ENCODE data around the gene HBE1.
"Not testable (repeated sequence)": the region's sequence is repeated elsewhere in the genome, so short reads cannot be mapped to it uniquely, and the experiment has no call there.

HBE1 gene

DNA sequence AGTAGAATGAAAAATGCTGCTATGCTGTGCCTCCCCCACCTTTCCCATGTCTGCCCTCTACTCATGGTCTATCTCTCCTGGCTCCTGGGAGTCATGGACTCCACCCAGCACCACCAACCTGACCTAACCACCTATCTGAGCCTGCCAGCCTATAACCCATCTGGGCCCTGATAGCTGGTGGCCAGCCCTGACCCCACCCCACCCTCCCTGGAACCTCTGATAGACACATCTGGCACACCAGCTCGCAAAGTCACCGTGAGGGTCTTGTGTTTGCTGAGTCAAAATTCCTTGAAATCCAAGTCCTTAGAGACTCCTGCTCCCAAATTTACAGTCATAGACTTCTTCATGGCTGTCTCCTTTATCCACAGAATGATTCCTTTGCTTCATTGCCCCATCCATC lies 14.9 kb upstream of the HBE1 start:
- DNase-seq: no peak

GRCh38 chr11:5283882-5284281 lies 14.1 kb upstream of the HBE1 start:
- DNase-seq: no peak

GRCh38 chr11:5283086-5283485 lies 13.3 kb upstream of the HBE1 start:
- no peak for DNase-seq

DNA sequence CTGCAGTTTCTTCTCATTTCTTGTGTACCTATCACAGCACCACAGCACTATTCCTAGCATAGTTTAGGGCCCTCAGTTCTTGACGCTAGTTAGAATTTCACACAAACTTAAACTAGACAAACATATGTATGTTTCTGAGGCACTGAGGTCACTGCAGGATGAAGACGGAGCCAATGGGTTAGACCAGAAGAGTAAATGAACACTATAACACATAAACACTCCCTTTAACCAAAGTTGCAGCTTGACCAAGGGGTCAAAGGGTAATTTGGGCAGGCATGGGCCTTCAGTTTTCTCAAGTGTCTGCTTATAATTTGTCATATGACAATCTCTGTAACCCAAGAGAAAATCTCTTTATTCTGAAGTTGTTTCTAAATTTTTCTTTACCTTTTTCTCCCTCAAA lies 12.9 kb upstream of the HBE1 start:
- DNase-seq: no peak

DNA sequence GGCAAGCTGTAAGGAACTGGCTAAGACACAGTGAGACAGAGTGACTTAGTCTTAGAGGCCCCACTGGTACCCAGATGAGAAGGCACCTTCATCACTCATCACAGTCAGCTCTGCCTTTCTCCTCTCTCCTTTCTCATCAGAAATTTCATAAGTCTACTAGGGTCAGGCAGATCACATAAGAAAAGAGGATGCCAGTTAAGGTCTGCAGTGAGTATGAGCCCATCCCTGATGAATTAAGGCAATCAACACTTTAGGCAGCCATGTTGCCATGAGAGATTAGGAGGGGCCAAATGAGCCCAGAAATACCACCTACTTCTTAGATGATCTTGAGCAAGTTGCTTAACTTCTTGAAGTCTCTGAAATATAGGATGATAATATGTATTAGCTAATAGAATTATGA lies 11.9 kb upstream of the HBE1 start:
- no peak for DNase-seq

DNA sequence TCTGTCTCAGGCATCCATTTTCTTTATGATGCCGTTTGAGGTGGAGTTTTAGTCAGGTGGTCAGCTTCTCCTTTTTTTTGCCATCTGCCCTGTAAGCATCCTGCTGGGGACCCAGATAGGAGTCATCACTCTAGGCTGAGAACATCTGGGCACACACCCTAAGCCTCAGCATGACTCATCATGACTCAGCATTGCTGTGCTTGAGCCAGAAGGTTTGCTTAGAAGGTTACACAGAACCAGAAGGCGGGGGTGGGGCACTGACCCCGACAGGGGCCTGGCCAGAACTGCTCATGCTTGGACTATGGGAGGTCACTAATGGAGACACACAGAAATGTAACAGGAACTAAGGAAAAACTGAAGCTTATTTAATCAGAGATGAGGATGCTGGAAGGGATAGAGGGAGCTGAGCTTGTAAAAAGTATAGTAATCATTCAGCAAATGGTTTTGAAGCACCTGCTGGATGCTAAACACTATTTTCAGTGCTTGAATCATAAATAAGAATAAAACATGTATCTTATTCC lies 10.9 kb upstream of the HBE1 start:
- DNase-seq: no peak

GRCh38 chr11:5279471-5280090 lies 9.8 kb upstream of the HBE1 start:
- DNase-seq: no peak

DNA sequence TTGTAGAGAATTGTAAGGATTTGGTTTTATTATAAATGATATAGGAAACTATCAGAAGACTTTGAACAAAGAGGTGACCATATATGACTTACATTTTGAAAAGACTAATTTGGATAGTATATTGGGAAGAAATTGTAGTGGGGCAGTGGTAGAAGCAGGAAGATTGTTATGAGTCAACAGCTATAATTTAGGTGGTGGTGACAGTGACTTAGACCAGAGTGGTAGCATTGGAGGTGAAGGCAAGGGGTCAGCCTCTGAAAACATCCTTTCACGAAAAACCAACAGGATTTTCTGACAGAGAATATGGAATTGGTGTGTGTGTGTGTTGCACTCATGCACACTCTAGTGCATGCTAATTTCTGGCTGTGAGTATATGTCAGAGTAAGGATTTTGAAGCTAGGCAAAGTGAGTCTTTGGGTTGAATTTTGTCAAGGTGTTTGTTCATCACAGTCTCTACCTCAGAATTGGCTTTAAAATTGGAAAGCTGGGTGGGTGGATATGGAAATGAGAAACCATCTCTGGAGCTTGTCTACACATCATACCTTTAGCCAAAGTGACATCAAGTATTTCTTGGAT lies 8.2 kb upstream of the HBE1 start:
- DNase-seq: no peak

DNA sequence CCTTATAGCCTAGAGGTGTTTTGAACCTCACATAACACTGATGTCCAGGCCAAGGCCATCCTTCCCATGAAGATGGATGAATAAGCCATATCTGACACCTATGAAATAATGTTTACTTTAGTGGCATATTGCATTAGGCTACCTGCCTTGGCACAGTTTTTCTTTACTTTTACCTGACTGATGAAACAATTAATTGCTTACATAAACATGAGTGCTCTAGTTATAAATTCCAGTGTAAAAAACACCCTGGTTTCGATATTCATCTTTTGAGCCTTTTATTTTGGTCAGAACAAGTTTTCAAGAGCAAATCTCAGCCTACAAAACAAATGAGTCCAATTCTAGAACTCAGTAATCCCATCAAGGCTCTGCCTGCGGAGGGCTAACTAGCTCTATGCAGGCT lies 7.0 kb upstream of the HBE1 start:
- DNase-seq: no peak

DNA sequence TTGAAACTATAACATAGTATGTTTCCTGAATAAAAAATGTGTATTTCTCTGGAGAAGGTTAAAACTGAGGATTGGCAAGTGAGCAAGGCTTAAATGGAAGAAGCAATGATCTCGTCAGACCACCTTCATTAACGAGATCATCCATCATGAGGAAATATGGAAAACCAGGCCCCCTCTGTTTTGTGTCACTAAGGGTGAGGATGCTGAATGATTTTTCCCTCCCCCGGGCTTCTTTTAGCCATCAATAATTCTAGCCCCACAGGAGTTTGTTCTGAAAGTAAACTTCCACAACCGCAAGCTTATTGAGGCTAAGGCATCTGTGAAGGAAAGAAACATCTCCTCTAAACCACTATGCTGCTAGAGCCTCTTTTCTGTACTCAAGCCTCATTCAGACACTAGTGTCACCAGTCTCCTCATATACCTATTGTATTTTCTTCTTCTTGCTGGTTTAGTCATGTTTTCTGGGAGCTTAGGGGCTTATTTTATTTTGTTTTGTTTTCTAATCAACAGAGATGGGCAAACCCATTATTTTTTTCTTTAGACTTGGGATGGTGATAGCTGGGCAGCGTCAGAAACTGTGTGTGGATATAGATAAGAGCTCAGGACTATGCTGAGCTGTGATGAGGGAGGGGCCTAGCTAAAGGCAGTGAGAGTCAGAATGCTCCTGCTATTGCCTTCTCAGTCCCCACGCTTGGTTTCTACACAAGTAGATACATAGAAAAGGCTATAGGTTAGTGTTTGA lies 5.8 kb upstream of the HBE1 start:
- DNase-seq: no peak

DNA sequence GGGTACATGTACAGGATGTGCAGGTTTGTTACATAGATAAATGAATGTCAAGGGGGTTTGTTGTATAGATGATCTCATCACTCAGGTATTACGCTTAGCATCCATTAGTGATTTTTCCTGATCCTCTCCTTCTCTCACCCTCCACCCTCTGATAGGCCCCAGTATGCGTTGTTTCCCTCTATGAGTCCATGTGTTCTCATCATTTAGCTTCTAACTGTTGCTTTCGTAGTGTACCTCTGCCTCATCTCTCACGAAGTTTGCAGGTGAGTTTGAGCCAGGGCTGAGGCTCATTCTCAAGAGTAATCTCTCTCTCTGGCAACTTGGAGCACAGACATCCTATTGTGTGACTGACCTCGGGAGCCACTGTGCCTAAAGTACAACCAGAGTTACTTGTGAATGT lies 4.7 kb upstream of the HBE1 start:
- no peak for DNase-seq

DNA sequence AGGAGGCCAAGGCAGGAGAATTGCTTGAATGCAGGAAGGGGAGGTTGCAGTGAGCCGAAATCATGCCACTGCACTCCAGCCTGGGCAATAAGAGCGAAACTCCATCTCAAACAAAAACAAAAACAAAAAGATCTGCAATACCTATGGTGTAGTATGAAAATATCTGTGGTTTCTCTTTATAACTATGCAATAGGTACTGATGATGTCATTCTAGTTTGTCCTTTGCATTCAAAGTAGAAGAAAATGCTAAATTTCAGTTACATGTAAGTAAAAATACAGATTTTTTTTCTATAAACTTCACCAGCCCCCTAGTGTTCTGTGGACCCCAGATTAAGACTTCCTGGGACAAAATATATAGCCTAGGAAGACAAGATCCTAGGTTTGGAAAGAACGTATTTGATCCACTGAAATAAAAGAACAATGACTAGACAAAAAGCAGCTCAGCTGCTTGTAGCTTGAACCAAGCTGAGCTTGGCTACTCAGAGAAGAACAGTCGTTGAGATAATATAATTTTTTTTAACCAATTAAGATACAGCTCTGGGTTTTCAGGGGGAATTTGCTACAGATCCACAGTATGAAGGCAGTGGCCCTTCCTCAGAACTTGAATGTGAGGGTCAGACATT lies 2.8 kb upstream of the HBE1 start:
- DNase-seq: no peak

DNA sequence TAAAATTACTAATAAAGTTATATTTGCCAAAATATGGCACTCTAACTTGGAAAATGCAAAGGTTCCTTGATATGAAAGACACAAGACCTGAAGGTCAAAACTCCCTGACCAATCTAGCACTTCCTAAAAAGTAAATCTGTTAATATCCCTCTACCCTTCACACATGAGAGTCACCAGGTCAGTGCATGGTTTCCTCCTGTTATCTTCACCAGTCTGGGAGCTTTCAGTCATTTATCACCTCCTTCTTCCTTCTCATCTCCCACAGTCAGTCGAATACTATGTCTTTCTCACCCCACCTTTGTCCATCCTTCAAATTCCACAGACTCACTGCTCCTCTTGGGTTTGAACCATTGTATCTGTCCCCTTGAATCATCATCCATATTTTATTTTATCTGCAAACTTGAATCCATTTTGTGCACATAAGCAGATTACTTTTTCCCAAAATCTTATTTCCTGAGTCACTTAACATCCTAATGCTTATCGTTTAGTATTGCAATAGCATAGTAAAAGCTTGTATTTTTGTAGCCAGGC lies 2.6 kb downstream of the HBE1 start:
- DNase-seq: no peak

GRCh38 chr11:5266609-5267008 lies 3.1 kb downstream of the HBE1 start:
- DNase-seq: no peak

DNA sequence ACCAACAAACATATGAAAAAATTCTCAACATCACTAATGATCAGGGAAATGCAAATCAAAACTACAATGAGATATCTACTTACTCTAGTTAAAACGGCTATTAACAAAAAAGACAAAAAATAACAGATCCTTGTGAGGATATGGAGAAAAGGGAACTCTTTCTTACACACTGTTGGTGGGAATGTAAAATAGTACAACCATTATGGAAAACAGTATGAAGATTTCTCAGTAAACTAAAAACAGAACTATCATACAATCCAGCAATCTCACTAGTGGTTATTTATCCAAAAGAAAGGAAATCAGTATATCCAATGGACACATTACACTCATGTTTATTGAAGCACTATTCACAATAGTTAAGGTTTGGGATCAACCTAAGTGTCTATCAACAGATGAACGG lies 3.9 kb downstream of the HBE1 start:
- DNase-seq: no peak

DNA sequence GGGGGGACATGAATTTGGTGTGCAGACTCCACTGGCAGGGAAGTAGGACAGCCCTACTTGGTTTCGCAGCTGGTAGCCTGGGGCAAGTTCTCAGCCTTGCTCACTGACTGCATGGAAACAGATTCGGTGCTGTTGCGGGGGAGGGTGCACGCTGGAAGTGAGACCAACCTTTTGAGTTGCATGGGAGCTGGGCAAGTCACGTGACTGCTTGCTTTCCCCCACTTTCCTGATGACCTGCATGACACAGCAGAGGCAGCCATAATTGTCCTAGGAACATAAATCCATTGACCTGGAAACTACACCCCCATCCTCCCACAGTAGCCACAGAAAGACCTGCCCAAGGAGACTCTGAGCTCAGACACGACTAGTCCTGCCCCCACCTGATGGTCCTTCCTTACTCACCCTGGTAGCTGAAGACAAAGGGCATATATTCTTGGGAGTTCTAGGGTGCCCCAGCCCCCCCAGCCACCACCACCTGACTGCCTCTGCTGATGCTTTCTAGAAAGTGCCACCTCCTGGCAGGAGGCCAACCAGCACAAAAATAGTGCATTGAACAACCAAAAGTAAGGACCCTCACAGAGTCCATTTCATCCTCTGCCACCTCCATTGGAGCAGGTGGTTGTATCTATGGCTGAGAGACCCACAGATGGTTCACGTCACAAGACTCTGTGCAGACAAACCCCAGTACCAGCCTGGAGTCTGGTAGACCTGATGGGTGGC lies 11.0 kb downstream of the HBE1 start:
- no peak for DNase-seq

DNA sequence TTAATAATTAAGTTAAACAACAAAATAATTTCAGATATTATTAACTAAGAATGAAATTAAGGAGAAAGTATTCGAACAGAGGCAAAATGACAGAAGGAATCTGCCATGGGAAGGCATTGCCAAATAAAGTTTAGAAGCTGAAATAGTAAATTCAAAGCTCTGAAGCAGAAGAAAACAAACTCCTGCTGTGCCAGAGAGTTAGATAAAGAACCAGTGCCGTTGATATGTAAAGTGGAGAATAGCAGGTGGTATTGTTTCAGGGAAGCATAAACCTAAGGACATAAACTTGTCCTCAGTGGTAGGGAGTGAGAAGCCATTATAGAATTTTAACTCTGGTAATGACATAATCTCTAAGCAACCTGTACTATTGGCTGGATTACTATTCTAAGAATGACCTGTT lies 12.4 kb downstream of the HBE1 start:
- no peak for DNase-seq

DNA sequence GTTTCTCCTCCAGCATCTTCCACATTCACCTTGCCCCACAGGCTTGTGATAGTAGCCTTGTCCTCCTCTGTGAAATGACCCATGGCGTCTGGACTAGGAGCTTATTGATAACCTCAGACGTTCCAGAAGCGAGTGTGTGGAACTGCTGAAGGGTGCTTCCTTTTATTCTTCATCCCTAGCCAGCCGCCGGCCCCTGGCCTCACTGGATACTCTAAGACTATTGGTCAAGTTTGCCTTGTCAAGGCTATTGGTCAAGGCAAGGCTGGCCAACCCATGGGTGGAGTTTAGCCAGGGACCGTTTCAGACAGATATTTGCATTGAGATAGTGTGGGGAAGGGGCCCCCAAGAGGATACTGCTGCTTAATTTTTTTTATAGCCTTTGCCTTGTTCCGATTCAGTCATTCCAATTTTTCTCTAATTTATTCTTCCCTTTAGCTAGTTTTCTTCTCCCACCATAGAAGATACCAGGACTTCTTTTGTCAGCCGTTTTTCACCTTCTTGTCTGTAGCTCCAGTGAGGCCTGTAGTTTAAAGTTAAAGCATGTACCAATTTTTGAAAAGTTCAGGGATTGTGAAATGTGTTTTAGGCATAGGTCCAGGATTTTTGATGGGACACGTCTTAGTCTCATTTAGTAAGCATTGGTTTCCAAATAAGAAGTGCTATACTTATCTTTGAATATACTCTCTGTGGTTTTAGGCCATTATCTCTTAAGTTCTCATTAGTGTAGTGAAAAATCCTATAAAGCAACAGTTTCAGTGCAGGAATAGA lies 14.9 kb downstream of the HBE1 start, which contains the start of gene HBG2:
TSS of gene HBG2 (minus strand) at position 136 of the 768 bp plus-strand sequence. CDS start at position 83, 53 bp downstream.
- DNase-seq: not testable (repeated sequence)

DNA sequence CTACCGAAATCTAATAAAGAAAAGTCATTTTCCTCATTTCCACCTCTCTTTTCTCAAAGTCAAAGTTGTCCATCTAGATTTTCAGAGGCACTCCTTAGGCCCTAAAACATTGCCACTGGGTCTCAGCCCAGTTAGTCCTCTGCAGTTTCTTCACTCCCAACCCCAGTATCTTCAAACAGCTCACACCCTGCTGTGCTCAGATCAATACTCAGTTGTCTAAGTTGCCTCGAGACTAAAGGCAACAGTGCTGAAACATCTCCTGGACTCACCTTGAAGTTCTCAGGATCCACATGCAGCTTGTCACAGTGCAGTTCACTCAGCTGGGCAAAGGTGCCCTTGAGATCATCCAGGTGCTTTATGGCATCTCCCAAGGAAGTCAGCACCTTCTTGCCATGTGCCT lies 15.7 kb downstream of the HBE1 start:
- DNase-seq: not testable (repeated sequence)

DNA sequence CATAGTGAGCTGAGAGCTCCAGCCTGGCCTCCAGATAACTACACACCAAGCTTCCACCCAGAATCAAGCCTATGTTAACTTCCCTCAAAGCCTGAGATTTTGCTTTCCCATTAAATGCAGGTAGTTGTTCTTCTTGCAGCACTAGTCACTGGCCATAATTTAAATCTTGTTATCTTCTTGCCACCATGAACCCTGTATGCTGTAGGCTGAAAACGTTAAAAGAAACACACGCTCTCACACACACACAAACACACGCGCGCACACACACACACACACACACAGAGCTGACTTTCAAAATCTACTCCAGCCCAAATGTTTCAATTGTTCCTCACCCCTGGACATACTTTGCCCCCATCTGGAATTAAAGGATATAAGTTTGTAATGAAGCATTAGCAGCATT lies 16.3 kb downstream of the HBE1 start:
- DNase-seq: not testable (repeated sequence)

- no peak for DNase-seq
These were observed 16.9 kb downstream of the HBE1 start for GRCh38 chr11:5252919-5253265.
